Measurements from ENCODE around the gene GTF2F1.

DNA sequence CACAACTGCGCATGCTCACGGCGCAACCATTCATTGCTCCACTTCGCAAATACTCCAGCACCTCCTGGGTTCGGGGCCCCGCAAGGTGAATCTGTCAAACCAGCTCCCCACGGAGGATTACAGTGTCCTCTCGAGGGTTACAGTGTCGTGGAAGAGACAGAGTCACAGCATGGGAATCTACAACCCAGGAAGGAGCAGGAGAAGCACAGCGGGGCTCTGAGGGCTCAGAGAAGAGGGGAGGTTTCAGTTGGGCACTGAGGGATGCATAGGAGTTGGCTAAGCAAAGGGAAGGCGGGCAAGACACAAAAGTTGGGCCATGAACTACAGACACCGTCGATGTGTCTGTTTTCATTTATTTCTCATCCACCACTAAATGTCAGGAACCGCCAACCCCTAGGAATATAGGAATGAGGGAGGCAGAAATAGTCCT, 1.0 kb upstream of the GTF2F1 start:
- TF ChIP-seq, protein P1, sequence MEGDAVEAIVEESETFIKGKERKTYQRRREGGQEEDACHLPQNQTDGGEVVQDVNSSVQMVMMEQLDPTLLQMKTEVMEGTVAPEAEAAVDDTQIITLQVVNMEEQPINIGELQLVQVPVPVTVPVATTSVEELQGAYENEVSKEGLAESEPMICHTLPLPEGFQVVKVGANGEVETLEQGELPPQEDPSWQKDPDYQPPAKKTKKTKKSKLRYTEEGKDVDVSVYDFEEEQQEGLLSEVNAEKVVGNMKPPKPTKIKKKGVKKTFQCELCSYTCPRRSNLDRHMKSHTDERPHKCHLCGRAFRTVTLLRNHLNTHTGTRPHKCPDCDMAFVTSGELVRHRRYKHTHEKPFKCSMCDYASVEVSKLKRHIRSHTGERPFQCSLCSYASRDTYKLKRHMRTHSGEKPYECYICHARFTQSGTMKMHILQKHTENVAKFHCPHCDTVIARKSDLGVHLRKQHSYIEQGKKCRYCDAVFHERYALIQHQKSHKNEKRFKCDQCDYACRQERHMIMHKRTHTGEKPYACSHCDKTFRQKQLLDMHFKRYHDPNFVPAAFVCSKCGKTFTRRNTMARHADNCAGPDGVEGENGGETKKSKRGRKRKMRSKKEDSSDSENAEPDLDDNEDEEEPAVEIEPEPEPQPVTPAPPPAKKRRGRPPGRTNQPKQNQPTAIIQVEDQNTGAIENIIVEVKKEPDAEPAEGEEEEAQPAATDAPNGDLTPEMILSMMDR (IDR thresholded peaks at IDR 0.05): no peak
- TF ChIP-seq POLR2A (IDR thresholded peaks at IDR 0.05): no peak
